ENCODE measurements around the gene SDK1.

Gene SDK1

DNA sequence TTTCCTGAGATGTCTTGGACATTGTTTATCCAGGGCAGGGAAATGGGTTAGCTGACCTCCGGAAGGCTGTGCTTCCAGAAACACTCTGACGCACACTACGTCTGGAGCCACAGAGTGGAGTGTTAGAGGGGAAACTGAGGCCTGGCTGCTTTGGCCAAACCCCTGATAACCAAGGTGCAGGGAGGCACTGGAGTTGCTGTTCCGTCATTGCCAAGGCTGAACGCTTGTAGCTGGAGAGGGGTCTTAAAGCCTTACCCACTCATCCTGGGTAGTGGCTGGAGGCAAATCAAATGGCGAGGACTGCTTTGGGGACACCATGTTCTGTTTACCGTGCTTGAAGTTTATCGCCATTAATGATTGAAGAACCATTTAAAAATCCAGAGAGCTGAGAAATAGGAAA lies 776.9 kb downstream of the SDK1 start:
- H3K4me3 ChIP-seq (ENCODE audit: low read depth, low read length) = no peak overlapping the region
- TF ChIP-seq, protein P1, sequence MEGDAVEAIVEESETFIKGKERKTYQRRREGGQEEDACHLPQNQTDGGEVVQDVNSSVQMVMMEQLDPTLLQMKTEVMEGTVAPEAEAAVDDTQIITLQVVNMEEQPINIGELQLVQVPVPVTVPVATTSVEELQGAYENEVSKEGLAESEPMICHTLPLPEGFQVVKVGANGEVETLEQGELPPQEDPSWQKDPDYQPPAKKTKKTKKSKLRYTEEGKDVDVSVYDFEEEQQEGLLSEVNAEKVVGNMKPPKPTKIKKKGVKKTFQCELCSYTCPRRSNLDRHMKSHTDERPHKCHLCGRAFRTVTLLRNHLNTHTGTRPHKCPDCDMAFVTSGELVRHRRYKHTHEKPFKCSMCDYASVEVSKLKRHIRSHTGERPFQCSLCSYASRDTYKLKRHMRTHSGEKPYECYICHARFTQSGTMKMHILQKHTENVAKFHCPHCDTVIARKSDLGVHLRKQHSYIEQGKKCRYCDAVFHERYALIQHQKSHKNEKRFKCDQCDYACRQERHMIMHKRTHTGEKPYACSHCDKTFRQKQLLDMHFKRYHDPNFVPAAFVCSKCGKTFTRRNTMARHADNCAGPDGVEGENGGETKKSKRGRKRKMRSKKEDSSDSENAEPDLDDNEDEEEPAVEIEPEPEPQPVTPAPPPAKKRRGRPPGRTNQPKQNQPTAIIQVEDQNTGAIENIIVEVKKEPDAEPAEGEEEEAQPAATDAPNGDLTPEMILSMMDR (IDR thresholded peaks at IDR 0.05; ENCODE audit: low read depth, low read length, missing control alignments) = no peak
- in situ Hi-C loops (cut with HindIII; ENCODE audit: low sequenced_read_pairs) = no loop called here
- no peak for DNase-seq (ENCODE audit: low read depth)

GRCh38 chr7:4078580-4078979 lies 777.5 kb downstream of the SDK1 start:
- in situ Hi-C loops (cut with HindIII; ENCODE audit: low sequenced_read_pairs) = no loop called here
- TF ChIP-seq, protein P1 (IDR thresholded peaks at IDR 0.05; ENCODE audit: low read depth, low read length, missing control alignments) = no peak
- no peak overlapping the region for H3K4me3 ChIP-seq (ENCODE audit: low read depth, low read length)
- DNase-seq (ENCODE audit: low read depth) = no peak

DNA sequence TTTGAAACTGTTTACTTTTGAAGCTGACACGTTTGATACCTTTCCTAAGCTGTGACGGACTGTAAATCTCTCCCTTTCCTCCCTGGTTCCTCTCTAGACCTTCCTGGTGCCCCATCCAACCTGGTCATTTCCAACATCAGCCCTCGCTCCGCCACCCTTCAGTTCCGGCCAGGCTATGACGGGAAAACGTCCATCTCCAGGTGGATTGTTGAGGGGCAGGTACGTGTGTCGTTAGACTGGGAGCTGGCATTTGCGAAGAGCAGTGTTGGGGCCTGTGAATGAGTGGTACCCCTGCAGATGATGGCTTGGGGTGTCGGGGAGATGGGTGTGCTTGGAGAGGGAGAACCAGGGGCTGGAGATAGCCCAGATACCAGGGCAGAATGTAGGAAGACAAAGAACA lies 778.3 kb downstream of the SDK1 start:
- DNase-seq (ENCODE audit: low read depth) = no peak
- in situ Hi-C loops (cut with HindIII; ENCODE audit: low sequenced_read_pairs) = no loop called here
- no peak overlapping the region for H3K4me3 ChIP-seq (ENCODE audit: low read depth, low read length)
- TF ChIP-seq, protein P1 (IDR thresholded peaks at IDR 0.05; ENCODE audit: low read depth, low read length, missing control alignments) = no peak

DNA sequence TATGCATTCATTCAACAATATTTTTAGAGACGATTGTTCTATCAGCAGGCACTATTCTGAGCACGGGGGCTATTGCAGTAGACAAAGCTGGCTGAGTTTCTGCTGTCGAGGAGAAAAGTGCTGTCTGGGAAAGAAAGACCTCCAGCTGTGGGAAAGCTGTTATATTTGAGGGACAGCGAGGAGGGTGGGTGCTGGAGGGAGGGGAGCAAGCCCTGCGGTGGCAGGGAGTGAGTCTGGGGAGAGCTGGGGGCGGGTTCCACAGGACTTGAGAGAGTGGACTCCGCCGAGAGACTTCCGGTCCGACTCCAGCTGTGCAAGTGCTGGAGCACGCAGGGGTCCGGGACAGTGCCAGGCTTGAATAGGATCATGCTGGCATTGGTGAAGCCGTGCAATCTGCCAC lies 778.9 kb downstream of the SDK1 start:
- in situ Hi-C loops (cut with HindIII; ENCODE audit: low sequenced_read_pairs) = no loop called here
- H3K4me3 ChIP-seq (ENCODE audit: low read depth, low read length) = no peak overlapping the region
- TF ChIP-seq, protein P1 (IDR thresholded peaks at IDR 0.05; ENCODE audit: low read depth, low read length, missing control alignments) = no peak
- DNase-seq (ENCODE audit: low read depth) = no peak

GRCh38 chr7:4080954-4081353 lies 779.9 kb downstream of the SDK1 start:
- TF ChIP-seq, protein P1 (IDR thresholded peaks at IDR 0.05; ENCODE audit: low read depth, low read length, missing control alignments) = no peak
- no peak overlapping the region for H3K4me3 ChIP-seq (ENCODE audit: low read depth, low read length)
- in situ Hi-C loops (cut with HindIII; ENCODE audit: low sequenced_read_pairs) = no loop called here
- no peak for DNase-seq (ENCODE audit: low read depth)

DNA sequence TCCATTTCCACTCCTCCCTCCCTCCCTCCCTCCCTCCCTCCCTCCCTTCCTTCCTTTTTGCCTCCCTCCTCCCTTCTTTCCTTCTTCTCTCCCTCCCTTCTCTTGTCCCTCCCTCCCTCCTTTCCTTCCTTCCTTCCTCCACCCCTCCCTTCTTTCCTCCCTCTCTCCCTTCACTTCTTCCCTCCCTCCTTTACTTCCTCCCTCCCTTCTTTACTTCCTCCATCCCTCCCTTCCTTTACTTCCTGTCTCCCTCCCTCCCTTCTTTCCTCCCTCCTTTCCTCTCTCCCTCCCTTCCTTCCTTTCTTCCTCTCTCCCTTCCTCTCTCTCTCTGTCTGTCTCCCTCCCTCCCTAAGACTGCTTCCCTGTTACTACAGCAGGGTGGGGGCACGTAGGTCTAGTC lies 782.5 kb downstream of the SDK1 start:
- in situ Hi-C loops (cut with HindIII; ENCODE audit: low sequenced_read_pairs) = no loop called here
- DNase-seq (ENCODE audit: low read depth) = no peak
- TF ChIP-seq, protein P1 (IDR thresholded peaks at IDR 0.05; ENCODE audit: low read depth, low read length, missing control alignments) = no peak

DNA sequence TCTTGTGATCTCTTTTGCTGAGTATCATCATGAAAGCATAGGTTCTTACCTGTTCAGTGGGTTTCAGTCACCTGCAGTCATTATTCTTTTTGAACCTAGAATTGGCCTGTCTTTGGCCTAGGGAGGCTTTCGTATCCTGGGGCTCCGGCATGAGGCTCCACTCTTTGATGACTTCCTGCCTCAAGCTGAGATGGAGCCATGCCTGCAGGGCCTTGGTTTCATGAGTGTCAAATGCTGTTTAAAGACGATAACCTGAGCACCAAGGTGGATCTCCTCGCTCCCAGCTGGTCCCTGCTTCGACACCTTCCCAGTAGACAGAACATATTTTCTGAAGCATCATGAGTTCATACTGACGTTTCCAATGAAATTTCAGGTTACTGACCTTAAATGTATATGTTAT lies 783.2 kb downstream of the SDK1 start:
- DNase-seq (ENCODE audit: low read depth) = no peak
- TF ChIP-seq, protein P1 (IDR thresholded peaks at IDR 0.05; ENCODE audit: low read depth, low read length, missing control alignments) = no peak
- no peak overlapping the region for H3K4me3 ChIP-seq (ENCODE audit: low read depth, low read length)
- in situ Hi-C loops (cut with HindIII; ENCODE audit: low sequenced_read_pairs) = no loop called here

More for the DNA sequence above, 782.5 kb downstream of the SDK1 start:
- H3K4me3 ChIP-seq (ENCODE audit: low read depth, low read length) = no peak overlapping the region

All from astrocyte of the cerebellum (primary cell).